Ramos (cell line): ENCODE measurements around the gene TAF11L14.
"Not testable (repeated sequence)": the region's sequence is repeated elsewhere in the genome, so short reads cannot be mapped to it uniquely, and the experiment has no call there.

ENCODE experiments used
- in situ Hi-C: fragments of 300-500 bp; cut with MboI; formaldehyde crosslinking; loops from one replicate; pipeline ENCODE4 v1.14.3; 2022; ENCODE audit warnings: low sequenced_read_pairs; ENCODE audit not compliant: unreplicated experiment

TAF11L14 gene

DNA sequence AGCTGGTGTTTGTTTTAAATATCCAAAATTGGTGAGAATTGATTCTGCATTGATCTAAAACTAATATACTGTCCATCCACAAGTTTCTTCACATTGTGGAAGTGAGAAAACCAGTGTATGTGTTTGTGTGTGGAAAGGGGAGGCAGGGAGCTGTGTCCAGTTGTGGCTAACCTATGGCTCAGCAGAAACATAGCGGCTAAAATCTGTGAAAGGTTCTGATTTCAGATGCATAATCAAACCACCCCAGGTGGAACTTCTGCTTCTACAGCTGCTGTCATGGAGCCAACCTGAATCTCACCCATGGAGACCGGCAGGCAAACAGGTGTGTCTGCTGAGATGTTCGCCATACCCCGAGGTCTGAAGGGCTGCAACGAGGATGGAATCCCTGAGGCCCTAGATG, at the start of gene TAF11L14:
Gene TAF11L14, plus strand, starts transcription at position 301 of the 400 bp plus-strand sequence.
- in situ Hi-C loops: no loop called here

DNA sequence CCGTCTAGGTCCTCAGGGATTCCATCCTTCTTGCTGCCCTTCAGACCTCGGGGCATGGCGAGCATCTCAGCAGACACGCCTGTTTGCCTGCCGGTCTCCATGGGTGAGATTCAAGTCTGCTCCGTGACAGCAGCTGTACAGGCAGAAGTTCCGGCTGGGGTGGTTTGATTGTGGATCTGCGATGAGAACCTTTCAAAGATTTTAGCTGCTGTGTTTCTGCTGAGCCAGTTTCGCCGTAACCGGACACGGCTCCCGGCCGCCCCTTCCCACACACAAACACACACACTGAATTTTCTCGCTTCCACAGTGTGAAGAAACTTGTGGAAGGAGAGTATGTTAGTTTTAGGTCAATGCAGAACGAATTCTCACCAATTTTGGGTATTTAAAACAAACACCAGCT, 48.6 kb upstream of the TAF11L14 start, which contains the start of gene TAF11L7:
Gene TAF11L7, minus strand, starts transcription at position 101 of the 400 bp plus-strand sequence.
- in situ Hi-C loops: not testable (repeated sequence)

DNA sequence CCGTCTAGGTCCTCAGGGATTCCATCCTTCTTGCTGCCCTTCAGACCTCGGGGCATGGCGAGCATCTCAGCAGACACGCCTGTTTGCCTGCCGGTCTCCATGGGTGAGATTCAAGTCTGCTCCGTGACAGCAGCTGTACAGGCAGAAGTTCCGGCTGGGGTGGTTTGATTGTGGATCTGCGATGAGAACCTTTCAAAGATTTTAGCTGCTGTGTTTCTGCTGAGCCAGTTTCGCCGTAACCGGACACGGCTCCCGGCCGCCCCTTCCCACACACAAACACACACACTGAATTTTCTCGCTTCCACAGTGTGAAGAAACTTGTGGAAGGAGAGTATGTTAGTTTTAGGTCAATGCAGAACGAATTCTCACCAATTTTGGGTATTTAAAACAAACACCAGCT, 43.4 kb upstream of the TAF11L14 start, which contains the start of gene TAF11L8:
Gene TAF11L8, minus strand, starts transcription at position 101 of the 400 bp plus-strand sequence.
- in situ Hi-C loops: not testable (repeated sequence)

DNA sequence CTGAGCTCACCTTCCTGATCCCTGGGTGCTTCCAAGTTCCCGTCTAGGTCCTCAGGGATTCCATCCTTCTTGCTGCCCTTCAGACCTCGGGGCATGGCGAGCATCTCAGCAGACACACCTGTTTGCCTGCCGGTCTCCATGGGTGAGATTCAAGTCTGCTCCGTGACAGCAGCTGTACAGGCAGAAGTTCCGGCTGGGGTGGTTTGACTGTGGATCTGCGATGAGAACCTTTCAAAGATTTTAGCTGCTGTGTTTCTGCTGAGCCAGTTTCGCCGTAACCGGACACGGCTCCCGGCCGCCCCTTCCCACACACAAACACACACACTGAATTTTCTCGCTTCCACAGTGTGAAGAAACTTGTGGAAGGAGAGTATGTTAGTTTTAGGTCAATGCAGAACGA, 40.0 kb upstream of the TAF11L14 start, which contains the start of gene TAF11L9:
Gene TAF11L9, minus strand, starts transcription at position 140 of the 400 bp plus-strand sequence.
- in situ Hi-C loops: not testable (repeated sequence)

DNA sequence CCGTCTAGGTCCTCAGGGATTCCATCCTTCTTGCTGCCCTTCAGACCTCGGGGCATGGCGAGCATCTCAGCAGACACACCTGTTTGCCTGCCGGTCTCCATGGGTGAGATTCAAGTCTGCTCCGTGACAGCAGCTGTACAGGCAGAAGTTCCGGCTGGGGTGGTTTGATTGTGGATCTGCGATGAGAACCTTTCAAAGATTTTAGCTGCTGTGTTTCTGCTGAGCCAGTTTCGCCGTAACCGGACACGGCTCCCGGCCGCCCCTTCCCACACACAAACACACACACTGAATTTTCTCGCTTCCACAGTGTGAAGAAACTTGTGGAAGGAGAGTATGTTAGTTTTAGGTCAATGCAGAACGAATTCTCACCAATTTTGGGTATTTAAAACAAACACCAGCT, 36.5 kb upstream of the TAF11L14 start, which contains the start of gene TAF11L10:
Gene TAF11L10, minus strand, starts transcription at position 101 of the 400 bp plus-strand sequence.
- in situ Hi-C loops: not testable (repeated sequence)

DNA sequence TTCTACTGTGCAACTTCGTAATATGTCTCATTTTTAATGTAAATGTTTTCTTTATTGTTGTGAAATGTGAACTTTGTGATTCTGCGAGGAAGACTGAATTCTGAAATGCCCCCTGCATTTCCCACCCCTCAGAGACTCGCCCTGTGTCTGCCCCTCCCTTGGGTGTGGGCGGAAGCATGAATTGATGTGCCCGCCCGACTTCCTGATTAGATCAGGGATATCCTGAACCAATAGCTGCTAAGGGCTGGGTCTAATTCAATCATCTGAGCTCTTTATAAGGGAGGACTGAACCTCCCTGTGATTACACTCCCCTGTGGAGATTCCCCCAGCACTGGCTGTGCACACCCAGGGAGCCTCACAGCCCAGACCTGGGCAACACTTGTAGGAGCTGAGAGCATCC, 30.4 kb upstream of the TAF11L14 start, which contains the start of gene TAF11L11:
Gene TAF11L11, plus strand, starts transcription at position 304 of the 400 bp plus-strand sequence.
- in situ Hi-C loops: not testable (repeated sequence)

DNA sequence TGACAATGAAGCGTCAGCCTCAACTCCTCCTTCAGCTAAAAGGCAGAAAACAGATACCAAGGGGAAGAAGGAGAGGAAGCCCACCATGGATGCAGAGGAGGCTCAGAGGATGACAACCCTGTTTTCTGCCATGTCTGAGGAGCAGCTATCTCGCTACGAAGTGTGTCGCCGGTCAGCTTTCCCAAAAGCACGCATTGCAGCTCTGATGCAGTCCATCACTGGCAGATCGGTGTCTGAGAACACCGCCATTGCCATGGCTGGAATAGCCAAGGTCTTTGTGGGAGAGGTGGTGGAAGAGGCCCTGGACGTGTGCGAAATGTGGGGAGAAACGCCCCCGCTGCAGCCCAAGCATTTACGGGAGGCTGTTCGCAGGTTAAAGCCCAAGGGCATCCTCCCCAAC, 29.3 kb upstream of the TAF11L14 start:
- in situ Hi-C loops: no loop called here

DNA sequence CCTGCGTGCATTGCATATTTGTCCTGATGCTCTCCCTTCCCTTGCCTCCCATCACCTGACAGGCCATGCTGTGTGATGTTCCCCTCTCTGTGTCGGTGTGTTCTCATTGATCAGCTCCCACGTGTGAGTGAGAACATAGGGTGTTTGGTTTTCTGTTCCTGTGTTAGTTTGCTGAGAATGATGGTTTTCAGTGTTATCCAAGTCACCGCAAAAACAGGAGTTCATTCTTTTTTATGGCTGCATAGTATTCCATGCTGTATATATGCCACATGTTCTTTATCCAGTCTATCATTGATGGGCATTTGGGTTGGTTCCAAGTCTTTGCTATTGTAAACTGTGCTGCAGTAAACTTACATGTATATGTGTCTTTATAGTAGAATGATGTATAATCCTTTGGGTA, 26.8 kb upstream of the TAF11L14 start:
- in situ Hi-C loops: not testable (repeated sequence)

DNA sequence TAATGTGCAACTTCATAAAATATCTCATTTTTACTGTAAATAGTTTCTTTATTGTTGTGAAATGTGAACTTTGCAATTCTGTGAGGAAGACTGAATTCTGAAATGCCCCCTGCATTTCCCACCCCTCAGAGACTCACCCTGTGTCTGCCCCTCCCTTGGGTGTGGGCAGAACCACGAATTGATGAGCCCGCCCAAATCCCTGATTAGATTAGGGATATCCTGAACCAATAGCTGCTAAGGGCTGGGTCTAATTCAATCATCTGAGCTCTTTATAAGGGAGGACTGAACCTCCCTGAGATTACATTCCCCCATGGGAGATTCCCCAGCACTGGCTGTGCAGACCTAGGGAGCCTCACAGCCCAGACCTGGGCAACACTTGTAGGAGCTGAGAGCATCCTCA, 24.2 kb upstream of the TAF11L14 start, which contains the start of gene TAF11L12:
Gene TAF11L12, plus strand, starts transcription at position 301 of the 400 bp plus-strand sequence.
- in situ Hi-C loops: not testable (repeated sequence)

DNA sequence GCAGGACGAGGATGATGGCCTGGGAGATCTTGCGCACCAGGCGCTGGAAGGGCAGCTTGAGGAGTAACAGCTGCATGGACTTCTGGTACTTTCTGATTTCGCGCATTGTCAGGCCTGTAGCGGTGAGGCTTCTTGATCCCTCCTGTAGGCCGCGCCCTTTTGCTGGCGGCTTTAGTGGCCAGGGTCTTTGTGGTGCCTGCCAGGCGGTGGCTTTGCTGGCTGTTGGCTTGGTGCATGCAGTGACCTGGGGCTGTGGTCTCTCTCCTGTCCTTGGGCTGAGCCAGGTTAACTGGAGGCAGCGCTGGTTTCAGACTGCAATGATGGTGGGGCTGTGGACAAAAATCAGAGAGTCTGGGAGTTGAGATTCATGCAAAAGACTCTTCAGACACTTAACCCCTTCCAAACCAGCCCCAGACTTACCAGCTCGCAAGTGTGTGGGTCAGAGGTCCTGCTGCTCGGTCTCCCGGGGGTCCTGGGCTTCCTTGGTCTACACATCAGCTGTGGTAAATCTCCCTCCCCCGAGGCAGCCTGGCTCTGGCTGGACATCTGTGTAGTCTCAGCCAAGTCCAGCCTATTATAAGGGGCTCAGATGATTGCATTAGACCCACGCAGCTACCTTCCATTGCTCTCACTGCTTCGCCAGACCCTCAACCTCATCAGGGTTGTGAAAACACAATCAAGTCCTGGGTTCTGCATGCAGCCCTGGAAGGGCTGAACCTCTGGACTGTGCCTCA, 19.2 kb upstream of the TAF11L14 start:
- in situ Hi-C loops: no loop called here

DNA sequence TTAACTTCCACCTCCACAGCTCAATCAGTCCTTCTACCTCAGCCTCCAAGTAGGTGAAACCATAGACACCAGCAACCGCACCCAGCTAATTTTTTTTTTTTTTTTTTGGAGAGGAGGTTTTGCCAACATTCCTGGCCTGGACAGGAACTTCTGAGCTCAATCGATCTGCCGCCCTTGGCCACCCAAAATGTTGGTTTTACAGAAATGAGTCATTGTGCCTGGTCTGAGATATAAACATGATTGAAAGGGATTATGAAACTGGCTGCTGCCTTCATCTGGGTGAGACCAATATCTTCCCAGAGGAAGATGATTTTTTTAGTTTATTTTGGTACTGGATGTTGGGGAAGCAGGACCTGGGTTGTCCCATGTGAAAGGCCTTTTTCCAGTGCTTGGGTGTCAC, 14.9 kb upstream of the TAF11L14 start:
- in situ Hi-C loops: no loop called here

DNA sequence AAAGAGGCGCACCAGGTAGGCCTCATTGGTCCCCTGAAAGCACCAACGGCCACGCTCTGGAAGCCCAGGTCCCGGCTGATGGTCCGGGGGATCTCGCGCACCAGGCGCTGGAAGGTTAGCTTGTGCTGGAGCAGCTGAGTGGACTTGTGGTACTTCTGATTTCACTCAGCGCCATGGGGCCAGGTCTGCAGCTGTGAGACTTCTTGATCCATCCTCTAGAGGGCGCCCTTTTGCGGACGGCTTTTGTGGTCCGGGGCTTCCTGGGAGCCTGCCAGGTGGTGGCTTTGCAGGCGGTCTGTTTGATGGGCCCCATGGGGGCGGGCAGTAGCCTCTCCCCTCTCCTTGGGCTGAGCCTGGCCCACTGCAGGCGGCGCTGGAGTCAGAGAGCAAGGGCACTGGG, 13.6 kb upstream of the TAF11L14 start:
- in situ Hi-C loops: no loop called here

DNA sequence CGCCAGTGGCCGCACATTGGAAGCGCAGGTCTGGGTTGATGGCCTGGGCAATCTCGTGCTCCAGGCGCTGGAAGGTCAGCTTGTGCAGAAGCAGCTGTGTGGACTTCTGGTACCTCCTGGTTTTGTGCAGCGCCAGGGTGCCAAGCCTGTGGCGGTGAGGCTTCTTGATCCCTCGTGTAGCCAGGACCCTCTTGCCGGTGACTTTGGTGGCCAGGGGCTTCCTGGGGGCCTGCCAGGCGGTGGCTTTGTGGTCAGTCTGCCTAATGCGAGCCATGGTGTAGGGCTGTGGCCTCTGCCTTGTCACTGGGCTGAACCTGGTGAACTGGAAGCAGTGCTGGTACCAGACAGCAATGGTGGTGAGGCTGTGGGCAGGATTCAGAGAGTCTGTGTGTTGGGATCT, 8.6 kb upstream of the TAF11L14 start:
- in situ Hi-C loops: no loop called here

DNA sequence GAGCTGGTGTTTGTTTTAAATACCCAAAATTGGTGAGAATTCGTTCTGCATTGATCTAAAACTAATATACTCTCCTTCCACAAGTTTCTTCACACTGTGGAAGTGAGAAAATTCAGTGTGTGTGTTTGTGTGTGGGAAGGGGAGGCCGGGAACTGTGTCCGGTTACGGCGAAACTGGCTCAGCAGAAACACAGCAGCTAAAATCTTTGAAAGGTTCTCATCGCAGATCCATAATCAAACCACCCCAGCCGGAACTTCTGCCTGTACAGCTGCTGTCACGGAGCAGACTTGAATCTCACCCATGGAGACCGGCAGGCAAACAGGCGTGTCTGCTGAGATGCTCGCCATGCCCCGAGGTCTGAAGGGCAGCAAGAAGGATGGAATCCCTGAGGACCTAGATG, 2.5 kb upstream of the TAF11L14 start, which contains the start of gene TAF11L13:
Gene TAF11L13, plus strand, starts transcription at position 301 of the 400 bp plus-strand sequence.
- in situ Hi-C loops: not testable (repeated sequence)

DNA sequence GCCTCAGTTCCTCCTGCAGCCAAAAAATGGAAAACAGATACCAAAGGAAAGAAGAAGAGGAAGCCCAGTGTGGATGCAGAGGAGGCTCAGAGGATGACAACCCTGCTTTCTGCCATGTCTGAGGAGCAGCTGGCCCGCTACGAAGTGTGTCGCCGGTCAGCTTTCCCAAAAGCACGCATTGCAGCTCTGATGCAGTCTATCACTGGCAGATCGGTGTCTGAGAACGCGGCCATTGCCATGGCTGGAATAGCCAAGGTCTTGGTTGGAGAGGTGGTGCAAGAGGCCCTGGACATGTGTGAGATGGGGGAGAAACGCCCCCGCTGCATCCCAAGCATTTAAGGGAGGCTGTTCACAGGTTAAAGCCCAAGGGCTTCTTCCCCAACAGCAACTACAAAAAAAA, 15.0 kb downstream of the TAF11L14 start:
- in situ Hi-C loops: not testable (repeated sequence)

DNA sequence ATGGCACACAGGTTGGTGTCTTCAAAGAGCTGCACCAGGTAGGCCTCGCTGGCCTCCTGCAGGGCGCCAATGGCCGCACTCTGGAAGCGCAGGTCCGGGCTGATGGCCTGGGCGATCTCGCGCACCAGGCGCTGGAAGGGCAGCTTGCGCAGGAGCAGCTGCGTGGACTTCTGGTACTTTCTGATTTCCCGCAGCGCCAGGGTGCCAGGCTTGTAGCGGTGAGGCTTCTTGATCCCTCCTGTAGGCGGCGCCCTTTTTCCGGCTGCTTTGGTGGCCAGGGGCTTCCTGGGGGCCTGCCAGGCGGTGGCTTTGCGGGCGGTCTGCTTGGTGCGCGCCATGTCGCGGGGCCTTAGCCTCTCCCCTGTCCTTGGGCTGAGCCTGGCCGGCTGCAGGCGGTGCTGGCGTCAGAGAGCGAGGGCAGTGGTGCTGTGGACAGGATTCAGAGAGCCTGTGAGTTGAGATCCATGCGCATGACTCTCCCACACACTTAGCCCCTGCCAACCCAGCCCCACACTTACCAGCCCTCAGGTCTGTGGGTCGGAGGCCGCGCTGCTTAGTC, 21.0 kb downstream of the TAF11L14 start:
- in situ Hi-C loops: not testable (repeated sequence)

DNA sequence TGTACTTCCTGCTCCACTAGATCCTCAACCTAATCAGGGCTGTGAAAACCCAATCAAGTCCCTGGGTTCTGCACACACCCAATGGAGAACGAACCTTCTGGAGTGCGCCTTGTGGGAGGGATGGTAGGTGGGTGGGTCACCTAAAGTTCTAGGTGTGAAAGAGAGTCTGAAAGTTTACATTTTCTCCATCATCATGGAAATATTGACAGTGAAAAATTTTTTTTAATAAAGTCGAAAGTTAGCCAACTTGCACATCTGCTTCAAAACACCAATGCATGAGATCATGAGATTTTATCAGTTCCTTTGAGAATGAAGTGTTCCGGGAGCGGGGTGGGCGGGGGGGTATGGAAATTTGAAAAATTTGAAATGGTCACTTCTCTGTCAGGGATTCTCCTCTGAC, 21.7 kb downstream of the TAF11L14 start:
- in situ Hi-C loops: no loop called here

DNA sequence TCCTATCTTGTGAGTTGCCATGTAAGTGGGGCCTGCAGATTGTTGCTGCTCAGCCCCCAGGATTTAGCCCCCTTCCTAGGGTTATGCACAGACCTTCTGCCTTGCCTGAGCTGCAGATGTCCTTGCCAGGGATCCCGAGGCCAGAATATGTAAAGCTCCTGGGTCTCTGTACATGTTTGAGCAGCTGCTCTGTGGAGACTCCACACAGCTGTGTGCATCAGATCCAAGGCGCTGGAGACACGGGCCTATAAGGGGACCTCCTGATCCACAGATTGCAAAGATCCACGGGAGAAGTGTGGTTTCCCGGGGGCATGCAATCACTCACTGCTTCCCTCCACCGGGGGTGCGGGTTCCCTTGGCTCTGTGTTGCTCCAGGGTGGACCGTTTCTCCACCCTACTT, 28.9 kb downstream of the TAF11L14 start:
- in situ Hi-C loops: no loop called here

DNA sequence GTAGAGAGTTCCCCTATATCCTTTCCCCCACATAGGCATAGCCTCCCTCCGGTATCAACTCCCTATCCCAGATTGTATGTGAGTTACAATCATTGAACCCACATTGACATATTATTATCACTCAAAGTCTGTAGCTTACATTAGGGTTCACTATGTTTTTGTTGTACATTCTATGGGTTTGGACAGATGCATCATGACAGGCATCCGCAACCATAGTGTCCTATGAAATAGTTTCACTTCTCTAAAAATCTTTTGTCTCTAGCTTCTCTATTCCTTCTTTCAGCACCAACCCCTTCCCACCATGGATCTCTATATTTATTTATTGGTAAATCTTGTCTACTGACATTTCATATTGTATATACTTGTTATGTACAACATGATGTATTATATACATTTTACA, 31.6 kb downstream of the TAF11L14 start:
- in situ Hi-C loops: no loop called here

DNA sequence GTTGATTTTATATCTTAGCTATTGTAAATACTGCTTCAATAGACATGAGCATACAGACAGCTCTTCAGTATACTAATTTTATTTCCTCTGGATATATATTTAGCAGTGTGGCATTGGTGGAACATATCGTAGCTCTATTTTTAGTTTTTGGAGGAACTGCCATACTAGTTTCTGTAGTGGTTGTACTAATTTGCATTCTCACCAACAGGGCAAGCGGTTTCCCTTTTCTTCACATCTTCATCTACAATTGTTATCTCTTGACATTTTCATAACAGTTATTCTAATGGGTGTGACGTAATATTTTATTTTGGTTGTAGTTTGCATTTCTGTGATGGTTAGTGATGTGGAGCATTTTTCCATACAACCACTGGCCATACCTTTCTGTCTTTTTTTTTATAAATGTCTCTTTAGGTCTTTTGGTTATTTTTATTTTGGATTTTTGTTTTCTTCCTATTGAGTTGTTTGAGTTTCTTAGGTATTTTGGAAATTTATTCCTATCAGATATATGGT, 32.5 kb downstream of the TAF11L14 start:
- in situ Hi-C loops: no loop called here

DNA sequence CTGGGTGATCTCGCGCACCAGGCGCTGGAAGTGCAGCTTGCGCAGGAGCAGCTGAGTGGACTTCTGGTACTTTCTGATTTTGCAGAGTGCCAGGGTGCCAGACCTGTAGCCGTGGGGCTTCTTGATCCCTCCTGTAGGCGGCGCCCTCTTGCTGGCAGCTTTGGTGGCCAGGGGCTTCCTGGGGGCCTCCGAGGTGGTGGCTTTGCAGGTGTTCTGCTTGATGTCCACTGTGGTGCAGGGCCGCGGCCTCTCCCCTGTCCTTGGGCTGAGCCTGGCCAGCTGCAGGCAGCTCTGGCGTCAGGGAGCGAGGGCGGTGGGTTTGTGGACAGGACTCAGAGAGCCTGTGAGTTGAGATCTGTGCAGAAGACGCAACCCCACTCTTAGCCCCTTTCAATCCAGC, 36.1 kb downstream of the TAF11L14 start:
- in situ Hi-C loops: no loop called here
